OCI-LY7 (cell line): ENCODE data around the gene WNT3A. TPM values are rescaled to one million over a fixed set of nuclear protein-coding genes. Genes with fewer than 3 reads are reported as not detected.

ENCODE experiments used
- BruUV-seq: library from RNA; stranded (reverse); fragments of 400-500 nt; replicated peaks from 2 replicates; lab custom pipeline; 2021; lab: Mats Ljungman, UMichigan
- CTCF ChIA-PET: fragments of 300-600 bp; sonication (Branson Sonifier 250); formaldehyde crosslinking; loops from one replicate; lab custom pipeline; 2022; ENCODE audit warnings: antibody characterized with exemption; ENCODE audit not compliant: unreplicated experiment; lab: Charles Lee
- POLR2A ChIA-PET: fragments of 300-600 bp; sonication (Branson Sonifier 250); formaldehyde crosslinking; loops from one replicate; lab custom pipeline; 2022; ENCODE audit warnings: antibody characterized with exemption; lab: Charles Lee
- DNase-seq: peaks from one replicate; pipeline ENCODE4 v3.0.0-alpha.2; 2015; ENCODE audit warnings: low spot score
- H2AFZ ChIP-seq: fragments of 200-600 bp; sonication (generic), shearing (Covaris generic); 2 replicates; pipeline ENCODE4 v1.6.1; 2014; ENCODE audit warnings: mild to moderate bottlenecking, antibody characterized with exemption, low read length, moderate library complexity
- H3K27ac ChIP-seq: fragments of 200-600 bp; sonication (generic); 2 replicates; pipeline ENCODE4 v1.5.1; 2014; ENCODE audit warnings: mixed run types, low read depth, mild to moderate bottlenecking, moderate library complexity, low read length, inconsistent platforms; ENCODE audit not compliant: poor library complexity, severe bottlenecking
- H3K36me3 ChIP-seq: fragments of 200-600 bp; sonication (generic); 2 replicates; pipeline ENCODE4 v1.6.1; 2014; ENCODE audit warnings: mild to moderate bottlenecking, antibody characterized with exemption, low read length, moderate library complexity, mixed read lengths; ENCODE audit not compliant: insufficient read depth
- H3K4me1 ChIP-seq: fragments of 200-600 bp; sonication (generic); 2 replicates; pipeline ENCODE4 v1.5.1; 2014; ENCODE audit warnings: mild to moderate bottlenecking, low read length; ENCODE audit not compliant: insufficient read depth, poor library complexity, severe bottlenecking
- H3K4me2 ChIP-seq: fragments of 200-600 bp; sonication (generic); 2 replicates; pipeline ENCODE4 v1.6.1; 2014; ENCODE audit warnings: mild to moderate bottlenecking, low read length
- H3K4me3 ChIP-seq: fragments of 200-600 bp; sonication (generic); 2 replicates; pipeline ENCODE4 v1.5.1; 2014; ENCODE audit warnings: mild to moderate bottlenecking, low read depth, low read length; ENCODE audit not compliant: poor library complexity, severe bottlenecking
- H3K79me2 ChIP-seq: fragments of 200-600 bp; sonication (generic); 2 replicates; pipeline ENCODE4 v1.6.1; 2016; ENCODE audit warnings: low read depth, mild to moderate bottlenecking, low read length, moderate library complexity, mixed read lengths; ENCODE audit not compliant: insufficient read depth
- H3K9me2 ChIP-seq: fragments of 200-600 bp; sonication (generic); 2 replicates; pipeline ENCODE4 v1.6.1; 2016; ENCODE audit warnings: mild to moderate bottlenecking, low read length, mixed read lengths; ENCODE audit not compliant: insufficient read depth
- H3K9me3 ChIP-seq: fragments of 200-600 bp; sonication (generic); 2 replicates; pipeline ENCODE4 v1.6.1; 2014; ENCODE audit warnings: mild to moderate bottlenecking, mixed run types, low read length, mixed read lengths
- H4K20me1 ChIP-seq: fragments of 200-600 bp; sonication (generic); 2 replicates; pipeline ENCODE4 v1.6.1; 2014; ENCODE audit warnings: mild to moderate bottlenecking, antibody characterized with exemption, low read length, moderate library complexity, mixed read lengths; ENCODE audit not compliant: insufficient read depth
- CTCF ChIP-seq: fragments of 200-600 bp; sonication (generic); conservative IDR thresholded peaks from 2 replicates; pipeline ENCODE4 v1.5.1; 2014; ENCODE audit warnings: mild to moderate bottlenecking, antibody characterized with exemption, low read length, moderate library complexity, mixed read lengths
- EZH2phosphoT487 ChIP-seq: fragments of 200-600 bp; sonication (generic); IDR thresholded peaks from 2 replicates; pipeline ENCODE4 v1.6.1; 2018; ENCODE audit warnings: low read depth, borderline replicate concordance, mild to moderate bottlenecking, mixed run types, antibody characterized with exemption, low read length, moderate library complexity, mixed read lengths
- intact Hi-C: fragments of 100-400 bp; cut with micrococcal nuclease; formaldehyde crosslinking; loops from one replicate; pipeline ENCODE4 v1.10.0; 2022; ENCODE audit not compliant: unreplicated experiment
- total RNA-seq, 2 experiments: library from RNA; depleted of rRNA in 1 of 2; stranded (reverse); fragments of >200 nt in 1 of 2; shearing (Covaris generic) in 1 of 2; gene quantifications; 2 replicates each; pipeline ENCODE4 v1.2.3, GENCODE V29; 2014 to 2022

Gene WNT3A
- total RNA-seq, 2 experiments from 2014 or later, result not detected

GRCh38 chr1:228084325-228084724 lies 77.5 kb downstream of the WNT3A start:
- POLR2A ChIA-PET, result interaction anchor here (0.7 to 1.1 kb wide), 2 partner anchors 21 to 81 kb away, joined by 3 to 9 read pairs; partner anchors contain the start of gene IBA57

GRCh38 chr1:228084797-228085196 lies 78.0 kb downstream of the WNT3A start:
- peaks cover 63% of the 10 kb centered on the region for H3K36me3 ChIP-seq
- no peak for DNase-seq
- peaks cover 98% of the 10 kb centered on the region for H3K79me2 ChIP-seq
- BruUV-seq, result no TSS peak
- no peaks in the 10 kb centered on the region for H3K9me2 ChIP-seq
- POLR2A ChIA-PET, result interaction anchor here (1.1 kb wide), 1 partner anchor 21 kb away, joined by 3 read pairs; no protein-coding TSS in a partner anchor
- H3K4me3 ChIP-seq, result peak overlapping the region; percentile 84
- CTCF ChIA-PET, result no interaction called here
- intact Hi-C loops, result loop anchor here (1.0 to 5.0 kb wide), 3 partner anchors 18 to 297 kb away; partner anchors contain the start of gene IBA57
- peaks cover 54% of the 10 kb centered on the region for H3K4me1 ChIP-seq
- peak overlapping the region; percentile 100 for H3K4me2 ChIP-seq
- TF ChIP-seq CTCF (no peak), EZH2phosphoT487 (no peak)
- H2AFZ ChIP-seq, result no peak overlapping the region
- H3K27ac ChIP-seq, result no peak overlapping the region
- H3K9me3 ChIP-seq, result no peaks in the 10 kb centered on the region
- peaks cover 66% of the 10 kb centered on the region for H4K20me1 ChIP-seq

More at GRCh38 chr1:228084325-228084724, 77.5 kb downstream of the WNT3A start:
- H4K20me1 ChIP-seq, result peaks cover 61% of the 10 kb centered on the region
- H3K79me2 ChIP-seq, result peaks cover 94% of the 10 kb centered on the region
- intact Hi-C loops, result loop anchor here (1.0 to 5.0 kb wide), 3 partner anchors 18 to 297 kb away; partner anchors contain the start of gene IBA57
- no peak overlapping the region for H3K27ac ChIP-seq
- TF ChIP-seq CTCF (no peak), EZH2phosphoT487 (no peak)
- peak overlapping the region; percentile 100 for H3K4me2 ChIP-seq
- H3K4me3 ChIP-seq, result peak overlapping the region; percentile 84
- BruUV-seq, result TSS peak; percentile 55
- CTCF ChIA-PET, result no interaction called here
- peaks cover 63% of the 10 kb centered on the region for H3K36me3 ChIP-seq
- no peaks in the 10 kb centered on the region for H3K9me2 ChIP-seq
- no peaks in the 10 kb centered on the region for H3K9me3 ChIP-seq
- no peak overlapping the region for H2AFZ ChIP-seq
- no peak for DNase-seq
- H3K4me1 ChIP-seq, result peaks cover 49% of the 10 kb centered on the region

GRCh38 chr1:228085287-228085951 lies 78.6 kb downstream of the WNT3A start:
- H3K79me2 ChIP-seq, result peaks cover 99% of the 10 kb centered on the region
- TF ChIP-seq CTCF (no peak), EZH2phosphoT487 (no peak)
- H2AFZ ChIP-seq, result no peak overlapping the region
- peak overlapping the region; percentile 84 for H3K4me3 ChIP-seq
- ChIA-PET CTCF (no interaction called here), POLR2A (no interaction called here)
- H3K9me2 ChIP-seq, result no peaks in the 10 kb centered on the region
- peaks cover 68% of the 10 kb centered on the region for H4K20me1 ChIP-seq
- H3K9me3 ChIP-seq, result no peaks in the 10 kb centered on the region
- no peak overlapping the region for H3K27ac ChIP-seq
- peaks cover 69% of the 10 kb centered on the region for H3K36me3 ChIP-seq
- BruUV-seq, result no TSS peak
- intact Hi-C loops, result no loop called here
- H3K4me1 ChIP-seq, result peaks cover 60% of the 10 kb centered on the region
- DNase-seq, result no peak
- H3K4me2 ChIP-seq, result peak overlapping the region; percentile 100
